ENCODE measurements around the gene SRSF9. TPM values are rescaled to one million over a fixed set of nuclear protein-coding genes. Genes with fewer than 3 reads are reported as not detected.
"Not testable (repeated sequence)": the region's sequence is repeated elsewhere in the genome, so short reads cannot be mapped to it uniquely, and the experiment has no call there.

Gene SRSF9, protein sequence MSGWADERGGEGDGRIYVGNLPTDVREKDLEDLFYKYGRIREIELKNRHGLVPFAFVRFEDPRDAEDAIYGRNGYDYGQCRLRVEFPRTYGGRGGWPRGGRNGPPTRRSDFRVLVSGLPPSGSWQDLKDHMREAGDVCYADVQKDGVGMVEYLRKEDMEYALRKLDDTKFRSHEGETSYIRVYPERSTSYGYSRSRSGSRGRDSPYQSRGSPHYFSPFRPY
- 204 TPM for polyA plus RNA-seq

DNA sequence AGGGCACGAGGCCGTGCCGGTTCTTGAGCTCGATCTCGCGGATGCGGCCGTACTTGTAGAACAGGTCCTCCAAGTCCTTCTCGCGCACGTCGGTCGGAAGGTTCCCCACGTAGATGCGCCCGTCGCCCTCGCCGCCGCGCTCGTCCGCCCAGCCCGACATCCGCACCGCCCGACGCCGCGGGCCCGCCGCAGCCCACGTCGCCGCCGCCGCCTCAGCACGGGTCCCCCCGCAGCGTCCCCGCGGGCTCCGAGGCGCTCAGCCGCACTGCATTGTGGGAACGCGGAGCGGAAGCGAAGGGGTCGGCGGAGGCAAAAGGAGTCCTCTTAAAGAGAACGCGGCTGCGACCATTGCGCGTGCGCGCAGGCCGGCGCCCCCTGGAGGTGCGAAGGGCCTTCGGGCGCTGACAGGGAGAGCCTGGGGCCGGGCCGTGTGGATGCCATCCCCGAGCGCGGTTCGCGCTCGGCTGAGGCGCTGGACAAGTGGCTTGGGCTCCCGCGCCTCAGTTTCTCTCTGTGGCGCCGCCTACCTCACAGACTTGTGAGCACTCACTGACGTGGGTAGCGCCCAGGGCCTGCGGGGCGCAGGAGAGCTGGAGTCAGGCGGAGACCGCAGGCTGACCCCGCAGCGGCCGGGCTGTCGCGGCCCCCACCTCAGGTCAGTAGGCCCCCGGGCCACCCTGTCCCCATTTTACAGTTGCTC is at the start of gene SRSF9:
SRSF9 (minus strand) TSS at position 299 of the 700 bp plus-strand sequence; CDS start at position 160, 139 bp downstream.
- Mint-ChIP-seq H3K27me3 (peaks cover 2% of the 10 kb centered on the region), H3K4me1 (peaks cover 20 to 34% (median 29%) of the 10 kb centered on the region in 3 donors), H3K9me3 (no peaks in the 10 kb centered on the region)

DNA sequence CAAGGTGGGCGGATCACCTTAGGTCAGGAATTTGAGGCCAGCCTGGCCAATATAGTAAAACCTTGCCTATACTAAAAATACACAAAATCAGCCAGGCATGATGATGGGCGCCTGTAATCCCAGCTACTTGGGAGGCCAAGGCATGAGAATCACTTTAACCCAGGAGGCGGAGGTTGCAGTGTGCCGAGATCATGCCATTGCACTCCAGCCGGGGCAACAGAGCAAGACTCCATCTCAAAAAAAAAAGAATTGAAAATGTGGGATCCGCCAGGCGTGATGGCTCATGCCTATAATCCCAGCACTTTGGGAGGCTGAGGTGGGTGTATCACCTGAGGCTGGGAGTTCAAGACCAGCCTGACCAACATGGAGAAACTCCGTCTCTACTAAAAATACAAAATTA is 49.8 kb upstream of the SRSF9 start:
- not testable (repeated sequence) for H3K27ac Mint-ChIP-seq, H3K9me3 Mint-ChIP-seq

More for the DNA sequence above, at the start of gene SRSF9:
- Mint-ChIP-seq H3K4me3 (peak within 1 kb of the TSS; percentile 69 to 96 (median 92)), H3K36me3 (peaks cover 2% of the 10 kb centered on the region), H3K27ac (peak within 1 kb of the TSS; percentile 73 to 97 (median 96))

DNA sequence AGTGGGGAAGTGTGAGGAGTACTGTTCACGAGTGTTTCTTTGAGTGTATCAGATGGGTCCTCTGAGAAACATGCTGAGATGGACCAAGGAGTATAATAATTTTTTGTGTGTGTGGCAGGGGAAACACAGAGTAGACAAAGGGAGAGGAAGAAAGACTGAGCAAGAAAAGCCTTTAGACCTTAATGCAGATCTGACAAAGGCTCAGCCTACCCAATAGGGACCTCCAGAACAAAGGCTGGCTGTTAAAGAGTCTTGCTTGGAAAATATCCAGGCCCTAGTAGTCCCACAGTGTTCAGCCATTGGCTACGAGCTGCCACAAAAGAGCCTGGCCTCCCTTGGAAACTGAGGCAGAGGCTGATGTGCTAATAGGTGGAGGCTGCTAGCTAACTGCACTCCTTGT is 45.9 kb upstream of the SRSF9 start:
- no peaks in the 10 kb centered on the region for H3K4me1 Mint-ChIP-seq
- H3K36me3 Mint-ChIP-seq = peaks cover 4% of the 10 kb centered on the region
- H3K27me3 Mint-ChIP-seq = no peaks in the 10 kb centered on the region
- no peak overlapping the region for H3K4me3 Mint-ChIP-seq
- H3K27ac Mint-ChIP-seq = no peak overlapping the region
- no peaks in the 10 kb centered on the region for H3K9me3 Mint-ChIP-seq

More for the DNA sequence above, 49.8 kb upstream of the SRSF9 start:
- H3K4me3 Mint-ChIP-seq, H3K27me3 Mint-ChIP-seq, H3K4me1 Mint-ChIP-seq, H3K36me3 Mint-ChIP-seq: not testable (repeated sequence)

DNA sequence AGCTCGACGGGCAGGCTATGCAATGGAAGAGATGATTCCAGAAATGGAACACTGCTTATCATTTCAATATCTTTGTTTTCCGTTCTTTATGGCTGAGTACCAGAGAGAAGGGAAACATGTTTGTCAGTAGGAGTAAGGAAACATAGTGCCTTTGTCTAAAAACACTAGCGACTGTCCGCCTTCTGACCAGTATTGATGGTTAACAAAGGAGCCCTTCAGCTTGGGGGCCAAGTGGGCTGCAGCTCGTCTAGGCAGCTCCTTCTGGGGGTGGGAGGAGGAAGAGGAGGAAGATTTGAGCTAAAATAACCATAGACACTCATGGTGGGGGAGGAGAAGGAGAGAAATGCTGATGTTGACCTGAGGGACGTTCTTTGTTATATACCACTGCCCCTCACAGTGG is 44.5 kb upstream of the SRSF9 start:
- Mint-ChIP-seq H3K4me1 (no peaks in the 10 kb centered on the region), H3K4me3 (no peak overlapping the region), H3K9me3 (no peaks in the 10 kb centered on the region), H3K36me3 (peaks cover 4% of the 10 kb centered on the region), H3K27me3 (no peaks in the 10 kb centered on the region), H3K27ac (peak overlapping the region in 1 of 3 donors; percentile 7)

DNA sequence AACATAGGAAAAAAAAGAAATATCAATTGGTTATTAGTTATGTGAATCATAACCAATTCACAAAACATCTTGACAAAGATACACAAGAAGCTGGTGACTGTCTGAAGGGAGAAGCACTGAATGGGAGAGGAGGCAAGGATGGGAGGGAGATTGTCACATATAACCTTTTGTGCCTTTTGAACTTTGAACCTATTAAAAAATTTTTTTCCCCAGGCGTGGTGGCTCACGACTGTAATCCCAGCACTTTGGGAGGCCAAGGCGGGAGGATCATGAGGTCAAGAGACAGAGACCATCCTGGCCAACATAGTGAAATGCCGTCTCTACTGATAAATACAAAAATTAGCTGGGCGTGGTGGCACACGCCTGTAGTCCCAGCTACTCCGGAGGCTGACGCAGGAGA is 39.0 kb upstream of the SRSF9 start:
- Mint-ChIP-seq H3K27me3 (no peaks in the 10 kb centered on the region), H3K36me3 (peaks cover 7% of the 10 kb centered on the region), H3K27ac (no peak overlapping the region), H3K9me3 (no peaks in the 10 kb centered on the region), H3K4me1 (no peaks in the 10 kb centered on the region), H3K4me3 (no peak overlapping the region)

DNA sequence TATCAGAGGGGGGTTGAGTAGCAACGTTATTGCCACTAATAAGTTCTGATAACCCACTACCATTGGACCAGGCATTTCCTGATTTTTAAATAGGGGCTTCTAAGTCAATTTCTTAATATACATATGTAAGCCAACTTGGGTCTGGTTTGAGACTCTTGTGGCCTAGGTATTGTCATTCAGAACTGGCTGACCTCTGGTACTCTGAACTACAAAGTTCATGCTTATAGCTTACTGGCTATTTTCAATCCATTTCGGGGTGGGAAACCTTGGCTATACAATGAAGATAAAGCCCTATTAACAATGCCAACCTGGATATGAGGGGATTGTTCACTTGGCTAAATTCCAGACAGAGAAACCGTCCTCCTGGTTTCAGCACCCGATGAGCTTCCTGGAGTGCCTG is 35.0 kb upstream of the SRSF9 start:
- Mint-ChIP-seq H3K4me3 (no peak overlapping the region), H3K4me1 (no peaks in the 10 kb centered on the region), H3K9me3 (no peaks in the 10 kb centered on the region), H3K27ac (peak overlapping the region in 1 of 3 donors; percentile 50), H3K36me3 (peaks cover 7% of the 10 kb centered on the region), H3K27me3 (no peaks in the 10 kb centered on the region)

DNA sequence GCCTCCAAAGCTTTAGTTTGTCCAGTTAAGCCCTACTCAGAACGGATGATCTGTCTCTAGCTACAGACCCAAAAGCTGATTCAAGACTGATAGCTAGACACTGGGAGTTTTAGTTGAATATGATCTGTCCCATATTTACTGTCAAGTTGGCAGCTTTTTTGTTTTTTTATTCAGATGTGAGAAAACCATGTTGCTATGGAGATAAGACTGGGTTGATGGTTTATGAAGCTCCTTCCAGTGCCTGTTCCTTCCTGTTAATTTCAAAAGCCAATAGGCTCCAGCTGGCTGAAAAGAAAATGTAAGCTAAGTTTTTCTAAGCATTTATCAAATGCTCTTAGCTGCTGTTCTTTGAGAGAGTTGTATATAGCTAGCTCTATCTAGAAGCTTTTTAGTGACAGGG is 31.0 kb upstream of the SRSF9 start:
- Mint-ChIP-seq H3K36me3 (peaks cover 4% of the 10 kb centered on the region), H3K27ac (no peak overlapping the region)

DNA sequence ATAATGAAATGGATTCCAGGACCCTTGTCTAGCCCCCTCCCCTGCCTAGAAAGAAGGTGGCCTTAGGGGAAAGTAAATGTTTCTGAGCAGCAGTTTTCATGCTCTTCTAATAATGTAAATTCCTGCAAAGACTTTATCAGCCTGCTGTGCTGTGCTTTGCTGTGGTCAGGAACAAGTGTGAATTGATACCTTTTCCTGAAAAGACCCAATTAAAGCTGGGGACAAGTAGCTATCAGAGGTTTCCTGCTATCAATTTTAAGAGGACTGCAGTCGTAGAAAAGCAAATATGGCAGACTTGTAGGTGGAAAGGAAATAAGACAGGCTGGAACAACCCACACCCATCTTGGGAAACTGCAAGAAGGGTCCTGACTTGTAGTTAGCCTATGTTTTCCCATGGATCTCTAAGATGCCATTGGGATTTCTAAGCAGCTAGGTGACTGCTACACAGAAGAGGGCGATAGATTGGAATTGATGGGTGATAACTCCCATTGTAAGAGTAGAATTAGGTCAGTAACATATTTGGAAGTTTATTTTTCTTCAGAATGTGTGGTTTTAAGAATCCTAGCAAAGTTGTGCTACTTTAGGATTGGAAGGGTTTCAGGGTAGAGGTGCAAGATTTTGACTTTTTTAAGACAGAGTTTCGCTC is 29.4 kb upstream of the SRSF9 start:
- peaks cover 18 to 26% (median 22%) of the 10 kb centered on the region in 3 donors for H3K4me1 Mint-ChIP-seq
- no peaks in the 10 kb centered on the region for H3K9me3 Mint-ChIP-seq
- no peak overlapping the region for H3K27ac Mint-ChIP-seq
- H3K4me3 Mint-ChIP-seq = peak overlapping the region in 2 of 4 donors; percentile 37 to 95
- H3K27me3 Mint-ChIP-seq = no peaks in the 10 kb centered on the region
- peaks cover 4% of the 10 kb centered on the region for H3K36me3 Mint-ChIP-seq

More for the DNA sequence above, 31.0 kb upstream of the SRSF9 start:
- Mint-ChIP-seq H3K27me3 (no peaks in the 10 kb centered on the region), H3K4me1 (peaks cover 13 to 21% (median 20%) of the 10 kb centered on the region in 3 donors), H3K9me3 (no peaks in the 10 kb centered on the region), H3K4me3 (peak overlapping the region in 1 of 4 donors; percentile 57)

DNA sequence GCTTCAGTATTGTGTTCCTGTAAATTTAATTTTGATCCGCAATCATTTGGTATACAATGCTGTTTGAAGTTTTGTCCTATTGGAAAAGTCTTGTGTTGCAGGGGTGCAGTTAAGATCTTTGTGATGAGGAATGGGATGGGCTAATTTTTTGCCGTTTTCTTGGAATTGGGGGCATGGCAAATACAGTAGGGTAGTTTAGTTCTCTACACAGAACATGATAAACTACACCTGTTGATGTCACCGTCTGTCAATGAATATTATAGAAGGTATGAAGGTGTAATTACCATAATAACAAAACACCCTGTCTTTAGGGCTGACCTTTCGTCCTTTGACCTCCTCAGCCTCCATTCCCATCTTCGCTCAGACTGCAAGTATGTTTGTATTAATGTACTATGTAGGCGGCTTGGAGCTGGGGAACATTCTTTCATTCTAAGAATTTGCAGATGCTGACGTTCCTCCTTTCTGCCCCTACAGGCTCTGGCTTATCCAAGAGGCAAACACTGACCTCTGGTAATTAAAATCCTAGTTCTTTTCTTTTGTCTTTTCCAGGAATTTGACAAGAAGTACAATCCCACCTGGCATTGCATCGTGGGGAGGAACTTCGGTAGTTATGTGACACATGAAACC is 28.1 kb upstream of the SRSF9 start:
- Mint-ChIP-seq H3K27me3 (no peaks in the 10 kb centered on the region), H3K27ac (peak overlapping the region; percentile 59 to 86 (median 64))

DNA sequence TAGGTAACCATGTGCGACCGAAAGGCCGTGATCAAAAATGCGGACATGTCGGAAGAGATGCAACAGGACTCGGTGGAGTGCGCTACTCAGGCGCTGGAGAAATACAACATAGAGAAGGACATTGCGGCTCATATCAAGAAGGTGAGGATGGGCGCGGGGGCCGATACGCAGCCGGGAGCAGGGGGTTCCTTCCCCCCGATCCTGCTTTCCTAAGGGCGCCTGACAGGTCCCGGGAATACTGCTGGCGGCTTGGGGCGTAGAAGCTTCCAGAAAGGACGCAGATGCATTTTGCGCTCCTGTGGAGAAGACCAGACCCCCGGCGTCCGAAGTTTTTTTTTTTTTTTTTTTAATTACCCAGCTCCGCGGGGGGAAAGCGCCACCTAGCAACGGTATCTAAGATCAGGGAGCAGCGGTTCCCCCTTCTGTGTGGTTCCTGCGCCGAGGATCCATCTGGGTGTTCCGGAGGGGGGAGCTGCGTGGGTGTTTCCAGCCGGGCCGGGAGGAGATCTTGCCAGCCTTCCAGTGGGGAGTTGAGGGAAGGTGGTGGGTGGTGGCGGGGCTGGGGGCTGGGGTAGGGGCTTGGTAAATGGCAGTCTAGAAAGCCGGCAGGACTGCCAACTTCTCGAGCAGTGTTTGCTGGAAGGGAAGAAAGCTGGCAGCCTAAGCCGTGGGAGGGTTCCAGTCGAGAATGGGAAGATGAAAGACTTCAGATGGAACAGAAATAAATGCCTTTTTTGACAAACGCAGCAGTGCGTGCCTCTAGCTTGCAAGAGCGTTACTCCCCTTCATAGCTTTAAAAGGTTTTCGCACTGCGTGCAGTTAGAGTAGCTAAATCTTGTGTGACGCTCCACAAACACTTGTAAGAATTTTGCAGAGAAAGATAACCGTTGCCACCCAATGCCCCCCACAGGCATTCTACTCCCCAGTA is 27.1 kb upstream of the SRSF9 start:
- Mint-ChIP-seq H3K4me1 (peaks cover 18 to 26% (median 22%) of the 10 kb centered on the region in 3 donors), H3K27me3 (no peaks in the 10 kb centered on the region), H3K27ac (peak overlapping the region; percentile 86 to 95 (median 92)), H3K36me3 (peaks cover 4% of the 10 kb centered on the region), H3K9me3 (no peaks in the 10 kb centered on the region), H3K4me3 (peak overlapping the region; percentile 91 to 99 (median 94))

More for the DNA sequence above, 28.1 kb upstream of the SRSF9 start:
- peaks cover 4% of the 10 kb centered on the region for H3K36me3 Mint-ChIP-seq
- H3K9me3 Mint-ChIP-seq = no peaks in the 10 kb centered on the region
- peak overlapping the region; percentile 91 to 99 (median 94) for H3K4me3 Mint-ChIP-seq
- peaks cover 18 to 26% (median 22%) of the 10 kb centered on the region in 3 donors for H3K4me1 Mint-ChIP-seq

DNA sequence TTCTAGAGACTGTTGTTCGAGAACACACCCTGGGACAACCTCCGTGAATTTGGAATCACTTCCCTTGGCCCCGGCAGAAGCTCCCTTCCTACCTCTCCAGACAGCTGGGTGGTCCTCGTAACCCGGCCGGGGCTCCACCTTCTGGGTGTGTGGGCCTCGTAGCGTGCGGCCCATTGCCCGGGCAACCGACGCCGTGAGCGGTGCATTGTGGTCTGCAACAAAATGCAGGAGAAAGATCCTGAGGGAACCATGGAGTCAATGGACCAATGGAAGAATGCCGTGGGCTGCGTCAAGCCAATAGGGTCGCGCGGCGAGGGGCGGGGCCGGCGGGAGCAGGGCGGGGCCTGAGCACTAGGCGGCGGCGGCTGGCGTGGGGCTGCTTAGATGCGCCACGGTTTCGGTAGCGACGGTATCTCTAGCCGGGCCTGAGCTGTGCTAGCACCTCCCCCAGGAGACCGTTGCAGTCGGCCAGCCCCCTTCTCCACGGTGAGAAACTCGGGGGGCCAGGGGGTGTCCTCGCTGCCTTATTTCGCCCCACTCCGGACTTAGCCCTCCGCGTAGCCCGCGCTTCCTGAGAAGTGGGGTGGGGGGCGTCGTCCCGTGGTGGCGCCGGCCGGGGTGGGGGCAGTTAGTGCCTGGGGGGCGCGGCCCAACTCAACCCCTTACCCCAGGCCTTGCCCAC is 26.3 kb upstream of the SRSF9 start, which contains the start of gene DYNLL1:
DYNLL1 (plus strand) TSS at position 383 of the 682 bp plus-strand sequence. CDS start 309 bp downstream, outside the sequence.
- H3K4me1 Mint-ChIP-seq = peaks cover 18 to 26% (median 22%) of the 10 kb centered on the region in 3 donors
- H3K9me3 Mint-ChIP-seq = no peaks in the 10 kb centered on the region
- H3K36me3 Mint-ChIP-seq = peaks cover 4% of the 10 kb centered on the region

DNA sequence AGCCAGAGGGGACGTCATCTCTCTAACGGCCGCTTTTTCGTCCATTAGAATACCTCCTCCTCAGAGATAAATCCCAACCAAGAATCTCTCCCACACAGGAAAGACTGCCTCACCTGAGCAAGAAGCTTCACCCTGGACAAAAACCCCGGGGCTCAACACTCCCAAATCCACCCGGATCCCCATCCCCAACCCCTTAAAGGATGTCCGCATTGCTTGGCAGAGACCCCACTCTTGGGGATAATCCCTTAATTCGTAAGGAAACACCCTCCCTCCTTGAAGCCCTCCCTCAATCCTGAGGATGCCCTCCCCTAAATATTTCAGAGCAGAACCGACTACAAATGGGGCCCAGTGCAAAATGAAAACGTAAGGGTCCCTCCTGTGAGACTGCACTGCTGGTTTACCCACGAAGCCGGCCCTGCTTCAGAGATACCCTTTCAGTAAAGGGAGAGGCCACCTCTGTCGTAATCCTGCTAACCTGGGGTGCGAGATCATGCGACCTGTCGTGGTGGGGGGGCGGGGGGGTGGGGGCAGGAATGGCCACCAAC is 25.7 kb upstream of the SRSF9 start:
- H3K4me1 Mint-ChIP-seq = peaks cover 18 to 26% (median 22%) of the 10 kb centered on the region in 3 donors
- peaks cover 4% of the 10 kb centered on the region for H3K36me3 Mint-ChIP-seq

More for the DNA sequence above, 26.3 kb upstream of the SRSF9 start, which contains the start of gene DYNLL1:
- peak within 1 kb of the TSS; percentile 91 to 99 (median 94) for H3K4me3 Mint-ChIP-seq
- no peaks in the 10 kb centered on the region for H3K27me3 Mint-ChIP-seq
- peak within 1 kb of the TSS; percentile 86 to 95 (median 92) for H3K27ac Mint-ChIP-seq

DNA sequence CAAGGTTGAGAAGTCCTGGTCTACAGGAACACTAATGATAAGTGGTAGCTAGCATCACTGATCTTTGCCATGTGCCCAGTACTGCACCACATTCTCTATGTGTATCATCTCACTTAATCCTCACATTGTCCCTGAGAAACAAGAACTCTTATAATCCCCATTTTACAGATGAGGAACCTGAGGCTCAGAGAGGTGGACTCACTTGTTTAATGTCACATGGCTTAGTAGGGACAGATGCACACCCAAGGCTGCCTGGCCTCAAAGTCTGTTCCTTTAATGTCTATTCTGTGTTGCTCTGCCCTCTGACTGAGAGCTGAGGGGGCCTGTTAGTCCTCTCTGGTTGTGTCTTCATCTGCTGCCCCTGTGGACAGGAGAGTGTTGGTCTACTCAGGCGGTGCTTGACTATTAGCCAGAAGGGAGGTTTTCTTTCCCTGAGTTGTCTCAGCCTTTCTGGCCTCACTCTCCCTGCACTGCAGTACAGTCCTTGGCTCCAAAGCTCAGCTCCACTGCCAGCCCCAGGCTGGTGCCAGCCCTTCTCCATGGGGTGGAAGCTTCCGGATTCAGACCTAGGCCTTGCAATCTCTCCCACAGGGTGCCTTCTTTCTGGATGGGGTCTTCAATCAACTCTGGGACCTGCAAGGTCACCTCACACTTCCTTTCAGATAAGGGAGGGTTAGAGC is 21.4 kb upstream of the SRSF9 start:
- Mint-ChIP-seq H3K27me3 (no peaks in the 10 kb centered on the region), H3K4me3 (no peak overlapping the region), H3K27ac (no peak overlapping the region), H3K36me3 (peaks cover 2% of the 10 kb centered on the region), H3K4me1 (peaks cover 8 to 11% (median 9%) of the 10 kb centered on the region in 3 donors), H3K9me3 (no peaks in the 10 kb centered on the region)

More for the DNA sequence above, 25.7 kb upstream of the SRSF9 start:
- Mint-ChIP-seq H3K9me3 (no peaks in the 10 kb centered on the region), H3K27me3 (no peaks in the 10 kb centered on the region), H3K4me3 (peak overlapping the region; percentile 91 to 99 (median 94)), H3K27ac (peak overlapping the region; percentile 81 to 95 (median 86))

Data from IgD-negative memory B cell (primary cell).